Type B pancreatic cell (in vitro differentiated cells): ENCODE measurements around the gene FIGN. TPM values are rescaled to one million over a fixed set of nuclear protein-coding genes. Genes with fewer than 3 reads are reported as not detected.
A peak's percentile ranks its signal among the peaks of the same experiment; 100 is the strongest.

ENCODE experiments used
- DNase-seq: peaks from one replicate; pipeline ENCODE4 v3.0.0; 2021; ENCODE audit warnings: mixed read lengths; ENCODE audit not compliant: unreplicated experiment; ENCODE audit errors: extremely low spot score
- H3K27ac Mint-ChIP-seq: 2 replicates; pipeline ENCODE4 v1.8.0; 2021; ENCODE audit warnings: mild to moderate bottlenecking, mixed read lengths
- H3K27me3 Mint-ChIP-seq: 2 replicates; pipeline ENCODE4 v1.8.0; 2021; ENCODE audit warnings: mixed read lengths
- H3K36me3 Mint-ChIP-seq: 2 replicates; pipeline ENCODE4 v1.8.0; 2021; ENCODE audit warnings: mixed read lengths
- H3K4me1 Mint-ChIP-seq: one replicate; pipeline ENCODE4 v1.8.0; 2021; ENCODE audit warnings: mixed read lengths; ENCODE audit not compliant: unreplicated experiment
- H3K4me3 Mint-ChIP-seq: 2 replicates; pipeline ENCODE4 v1.8.0; 2021; ENCODE audit warnings: mild to moderate bottlenecking, mixed read lengths
- H3K9me3 Mint-ChIP-seq: 2 replicates; pipeline ENCODE4 v1.8.0; 2021; ENCODE audit warnings: mixed read lengths
- total RNA-seq: library from RNA; stranded (reverse); gene quantifications from 2 replicates; pipeline ENCODE4 v1.2.1, GENCODE V29; 2021; ENCODE audit warnings: low replicate concordance
- TF ChIP-seq, protein P1 (sequence below): fragments of 200-600 bp; sonication (generic); conservative IDR thresholded peaks from 2 replicates; pipeline ENCODE4 v1.5.0; 2021; ENCODE audit warnings: antibody characterized with exemption, mild to moderate bottlenecking

The FIGN gene
- total RNA-seq, 1 donor from 2014 or later, result 19.5 TPM

DNA sequence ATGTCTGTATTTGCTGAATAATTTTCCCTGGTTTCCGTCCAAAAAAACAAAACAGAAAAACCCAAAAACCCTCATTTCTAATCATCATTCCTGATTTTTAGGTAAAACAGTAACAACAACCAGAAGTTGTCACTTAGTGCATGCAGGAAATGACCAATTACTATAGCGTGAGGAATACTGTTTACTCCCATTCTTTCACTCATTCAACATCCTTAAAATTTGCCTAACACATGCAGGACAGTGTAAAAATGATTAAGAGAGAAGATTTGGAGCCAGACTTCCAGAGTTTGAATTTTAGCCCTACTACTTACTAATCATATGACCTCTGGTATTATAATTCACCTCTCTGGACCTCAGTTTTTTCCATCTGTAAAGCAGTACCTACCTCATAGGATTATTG, 83.1 kb downstream of the FIGN start:
- H3K27ac Mint-ChIP-seq, result no peak overlapping the region
- H3K4me1 Mint-ChIP-seq, result peaks cover 14% of the 10 kb centered on the region
- H3K4me3 Mint-ChIP-seq, result no peak overlapping the region
- H3K9me3 Mint-ChIP-seq, result no peaks in the 10 kb centered on the region
- peaks cover 8% of the 10 kb centered on the region for H3K36me3 Mint-ChIP-seq
- H3K27me3 Mint-ChIP-seq, result no peaks in the 10 kb centered on the region
- no peak for DNase-seq
- TF ChIP-seq, protein P1, sequence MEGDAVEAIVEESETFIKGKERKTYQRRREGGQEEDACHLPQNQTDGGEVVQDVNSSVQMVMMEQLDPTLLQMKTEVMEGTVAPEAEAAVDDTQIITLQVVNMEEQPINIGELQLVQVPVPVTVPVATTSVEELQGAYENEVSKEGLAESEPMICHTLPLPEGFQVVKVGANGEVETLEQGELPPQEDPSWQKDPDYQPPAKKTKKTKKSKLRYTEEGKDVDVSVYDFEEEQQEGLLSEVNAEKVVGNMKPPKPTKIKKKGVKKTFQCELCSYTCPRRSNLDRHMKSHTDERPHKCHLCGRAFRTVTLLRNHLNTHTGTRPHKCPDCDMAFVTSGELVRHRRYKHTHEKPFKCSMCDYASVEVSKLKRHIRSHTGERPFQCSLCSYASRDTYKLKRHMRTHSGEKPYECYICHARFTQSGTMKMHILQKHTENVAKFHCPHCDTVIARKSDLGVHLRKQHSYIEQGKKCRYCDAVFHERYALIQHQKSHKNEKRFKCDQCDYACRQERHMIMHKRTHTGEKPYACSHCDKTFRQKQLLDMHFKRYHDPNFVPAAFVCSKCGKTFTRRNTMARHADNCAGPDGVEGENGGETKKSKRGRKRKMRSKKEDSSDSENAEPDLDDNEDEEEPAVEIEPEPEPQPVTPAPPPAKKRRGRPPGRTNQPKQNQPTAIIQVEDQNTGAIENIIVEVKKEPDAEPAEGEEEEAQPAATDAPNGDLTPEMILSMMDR, result no peak

GRCh38 chr2:163649080-163649479, 86.7 kb downstream of the FIGN start:
- H3K9me3 Mint-ChIP-seq, result no peaks in the 10 kb centered on the region
- no peak overlapping the region for H3K4me3 Mint-ChIP-seq
- DNase-seq, result no peak
- TF ChIP-seq, protein P1, result no peak
- H3K27ac Mint-ChIP-seq, result no peak overlapping the region
- H3K27me3 Mint-ChIP-seq, result no peaks in the 10 kb centered on the region
- H3K36me3 Mint-ChIP-seq, result no peaks in the 10 kb centered on the region
- H3K4me1 Mint-ChIP-seq, result peaks cover 19% of the 10 kb centered on the region

DNA sequence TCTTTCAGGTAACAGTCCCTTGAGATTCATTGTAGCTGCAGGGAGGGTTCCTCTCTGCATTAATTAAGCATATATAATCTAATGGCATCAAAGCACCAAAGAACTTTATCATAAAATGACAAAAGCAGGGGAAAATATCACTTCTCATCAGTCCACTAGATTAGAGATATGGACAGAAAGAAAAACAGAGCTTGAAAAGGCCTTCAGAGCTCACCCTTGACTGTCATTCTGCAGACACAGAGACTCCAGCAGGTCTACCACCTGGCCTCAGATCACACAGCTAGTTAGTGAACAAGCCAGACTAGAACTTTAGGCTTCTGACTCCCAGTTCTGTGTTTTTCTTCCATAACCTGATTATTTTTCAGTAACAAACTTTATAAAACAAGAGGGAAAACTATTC, 88.5 kb downstream of the FIGN start:
- H3K4me1 Mint-ChIP-seq, result peaks cover 19% of the 10 kb centered on the region
- no peak overlapping the region for H3K27ac Mint-ChIP-seq
- H3K36me3 Mint-ChIP-seq, result no peaks in the 10 kb centered on the region
- TF ChIP-seq, protein P1, result no peak
- H3K4me3 Mint-ChIP-seq, result no peak overlapping the region
- H3K27me3 Mint-ChIP-seq, result no peaks in the 10 kb centered on the region
- DNase-seq, result no peak
- H3K9me3 Mint-ChIP-seq, result no peaks in the 10 kb centered on the region

GRCh38 chr2:163646687-163647086, 89.1 kb downstream of the FIGN start:
- Mint-ChIP-seq H3K4me3 (no peak overlapping the region), H3K36me3 (no peaks in the 10 kb centered on the region), H3K27me3 (no peaks in the 10 kb centered on the region), H3K9me3 (no peaks in the 10 kb centered on the region), H3K4me1 (peaks cover 19% of the 10 kb centered on the region), H3K27ac (no peak overlapping the region)
- TF ChIP-seq, protein P1, result no peak
- DNase-seq, result no peak

DNA sequence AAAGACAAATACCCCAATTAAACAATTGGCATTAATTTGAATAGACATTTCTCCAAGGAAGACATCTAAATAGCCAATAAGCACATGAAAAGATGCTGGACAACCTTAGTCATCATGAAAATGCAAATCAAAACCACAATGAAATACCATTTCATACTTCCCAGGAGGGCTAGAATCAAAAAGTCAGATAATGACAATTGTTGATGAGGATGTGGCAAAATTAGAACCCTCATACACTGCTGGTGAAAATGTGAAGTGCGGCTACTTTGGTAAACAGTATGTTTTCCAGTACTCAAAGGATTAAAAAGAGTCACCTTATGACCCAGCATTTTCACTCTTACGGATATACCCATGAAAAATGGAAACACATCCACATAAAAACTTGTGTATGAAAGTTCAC, 91.6 kb downstream of the FIGN start:
- TF ChIP-seq, protein P1, result peak; percentile 50
- Mint-ChIP-seq H3K27ac (no peak overlapping the region), H3K4me1 (peaks cover 17% of the 10 kb centered on the region), H3K9me3 (no peaks in the 10 kb centered on the region), H3K36me3 (no peaks in the 10 kb centered on the region), H3K27me3 (no peaks in the 10 kb centered on the region), H3K4me3 (no peak overlapping the region)
- no peak for DNase-seq

DNA sequence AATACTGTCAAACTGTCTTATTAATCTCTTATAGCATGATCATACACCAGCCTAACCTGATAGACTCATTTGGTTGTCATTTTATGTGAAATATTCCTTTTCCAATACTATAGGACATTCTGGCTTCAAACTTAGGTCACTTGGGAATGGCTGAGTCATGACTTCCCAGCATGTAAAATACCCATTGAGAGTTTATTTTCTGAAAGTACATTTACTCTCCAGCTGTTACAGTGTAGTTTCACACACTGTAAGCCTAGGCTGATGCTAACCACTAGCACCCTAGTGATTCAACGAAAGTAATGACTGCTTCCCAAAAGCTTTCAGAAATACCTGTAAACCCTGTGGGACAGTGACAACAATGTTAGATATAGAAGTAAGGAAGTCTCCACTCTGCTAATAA, 93.8 kb downstream of the FIGN start:
- TF ChIP-seq, protein P1, result no peak
- Mint-ChIP-seq H3K4me1 (peaks cover 14% of the 10 kb centered on the region), H3K27ac (no peak overlapping the region), H3K27me3 (no peaks in the 10 kb centered on the region), H3K4me3 (no peak overlapping the region), H3K9me3 (no peaks in the 10 kb centered on the region), H3K36me3 (no peaks in the 10 kb centered on the region)
- no peak for DNase-seq
